IMR-90 (cell line): ENCODE data around the gene PIWIL4. TPM values are rescaled to one million over a fixed set of nuclear protein-coding genes. Genes with fewer than 3 reads are reported as not detected.

Experiments
- ATAC-seq: fragments of 200-7000 bp; cut with Tn5 transposase; 2 replicates; pipeline ENCODE4 v1.9.1; 2020; ENCODE audit warnings: low read depth, mild to moderate bottlenecking, moderate library complexity
- BruUV-seq: library from RNA; stranded (reverse); fragments of 400-500 nt; replicated peaks from 2 replicates; lab custom pipeline; 2021; lab: Mats Ljungman, UMichigan
- CTCF ChIA-PET: fragments of 300-600 bp; formaldehyde crosslinking; extraction: SDS; loops from one replicate; lab custom pipeline; 2021; ENCODE audit warnings: antibody characterized with exemption; lab: Yijun Ruan, JAX
- POLR2A ChIA-PET: fragments of 300-600 bp; sonication (Branson Sonifier 250); formaldehyde crosslinking; loops from one replicate; lab custom pipeline; 2022; ENCODE audit warnings: antibody characterized with exemption; ENCODE audit not compliant: unreplicated experiment; lab: Charles Lee
- DNase-seq: peaks from one replicate; pipeline ENCODE4 v3.0.0; 2013
- H2AFZ ChIP-seq: replicated peaks from 2 replicates; pipeline ENCODE3; 2013; ENCODE audit warnings: low read length, mild to moderate bottlenecking; ENCODE audit not compliant: poor library complexity
- H2AK5ac ChIP-seq: 2 replicates; pipeline ENCODE4 v1.6.1; 2013; ENCODE audit warnings: low read depth, low read length, inconsistent platforms
- H2AK9ac ChIP-seq: replicated peaks from 2 replicates; pipeline ENCODE3; 2013; ENCODE audit warnings: mild to moderate bottlenecking, low read depth, low read length, moderate library complexity; ENCODE audit not compliant: poor library complexity
- H2BK120ac ChIP-seq: 2 replicates; pipeline ENCODE4 v1.6.1; 2013; ENCODE audit warnings: low read depth, low read length, inconsistent platforms
- H2BK15ac ChIP-seq: 3 replicates; pipeline ENCODE4 v1.6.1; 2013; ENCODE audit warnings: low read depth, low read length, inconsistent platforms
- H2BK20ac ChIP-seq: 2 replicates; pipeline ENCODE4 v1.6.1; 2013; ENCODE audit warnings: low read depth, mild to moderate bottlenecking, inconsistent platforms, low read length, moderate library complexity
- H2BK5ac ChIP-seq: 2 replicates; pipeline ENCODE4 v1.6.1; 2013; ENCODE audit warnings: mild to moderate bottlenecking, low read depth, low read length, inconsistent platforms; ENCODE audit not compliant: poor library complexity, severe bottlenecking
- H3K14ac ChIP-seq: replicated peaks from 2 replicates; pipeline ENCODE4 v1.6.1; 2013; ENCODE audit warnings: low read depth, low read length, inconsistent platforms
- H3K18ac ChIP-seq: 2 replicates; pipeline ENCODE4 v1.6.1; 2013; ENCODE audit warnings: low read depth, low read length, control low read depth
- H3K23ac ChIP-seq: 2 replicates; pipeline ENCODE4 v1.6.1; 2013; ENCODE audit warnings: low read depth, low read length, inconsistent platforms
- H3K27ac ChIP-seq: 2 replicates; pipeline ENCODE4 v1.5.1; 2013; ENCODE audit warnings: mild to moderate bottlenecking, control low read depth, low read length; ENCODE audit not compliant: insufficient read depth
- H3K27me3 ChIP-seq: 2 replicates; pipeline ENCODE4 v1.6.1; 2013; ENCODE audit warnings: low read length; ENCODE audit not compliant: control insufficient read depth, insufficient read depth
- H3K36me3 ChIP-seq: 2 replicates; pipeline ENCODE4 v1.6.1; 2013; ENCODE audit warnings: low read length, mixed read lengths; ENCODE audit not compliant: control insufficient read depth, insufficient read depth
- H3K4ac ChIP-seq: 2 replicates; pipeline ENCODE4 v1.6.1; 2013; ENCODE audit warnings: low read depth, low read length, inconsistent platforms
- H3K4me1 ChIP-seq: 2 replicates; pipeline ENCODE4 v1.6.1; 2013; ENCODE audit warnings: low read length, mixed read lengths; ENCODE audit not compliant: control insufficient read depth, insufficient read depth
- H3K4me2 ChIP-seq: 2 replicates; pipeline ENCODE4 v1.6.1; 2013; ENCODE audit warnings: low read depth, mild to moderate bottlenecking, control low read depth, low read length, moderate library complexity
- H3K4me3 ChIP-seq: 2 replicates; pipeline ENCODE4 v1.5.1; 2013; ENCODE audit warnings: low read depth, mild to moderate bottlenecking, control low read depth, low read length, moderate library complexity; ENCODE audit not compliant: insufficient read depth
- H3K56ac ChIP-seq: 2 replicates; pipeline ENCODE4 v1.6.1; 2013; ENCODE audit warnings: low read length, inconsistent platforms; ENCODE audit not compliant: insufficient read depth; ENCODE audit errors: extremely low read depth
- H3K79me1 ChIP-seq, 2 experiments: 2 replicates each; pipeline ENCODE4 v1.6.1; 2013; ENCODE audit warnings: low read length in 2 of 2, inconsistent platforms in 1 of 2, low read depth in 1 of 2
- H3K9ac ChIP-seq: 2 replicates; pipeline ENCODE4 v1.6.1; 2013; ENCODE audit warnings: low read depth, low read length, control low read depth
- H3K9me1 ChIP-seq: 2 replicates; pipeline ENCODE4 v1.6.1; 2013; ENCODE audit warnings: low read length, inconsistent platforms; ENCODE audit not compliant: insufficient read depth
- H3K9me3 ChIP-seq: 2 replicates; pipeline ENCODE4 v1.6.1; 2013; ENCODE audit warnings: low read length; ENCODE audit not compliant: control insufficient read depth, insufficient read depth
- H4K20me1 ChIP-seq: 2 replicates; pipeline ENCODE4 v1.6.1; 2013; ENCODE audit warnings: low read length, inconsistent platforms; ENCODE audit not compliant: insufficient read depth
- H4K5ac ChIP-seq: 2 replicates; pipeline ENCODE4 v1.6.1; 2013; ENCODE audit warnings: mild to moderate bottlenecking, low read depth, low read length, control low read depth
- H4K8ac ChIP-seq, 2 experiments: 2 replicates each; pipeline ENCODE4 v1.6.1; 2013; ENCODE audit warnings: low read depth in 2 of 2, low read length in 2 of 2, control low read depth in 1 of 2, inconsistent platforms in 1 of 2
- H4K91ac ChIP-seq: 2 replicates; pipeline ENCODE4 v1.6.1; 2013; ENCODE audit warnings: low read depth, low read length, inconsistent platforms; ENCODE audit not compliant: insufficient read depth
- BHLHE40 ChIP-seq: fragments of 150-350 bp; IDR thresholded peaks from 2 replicates; pipeline ENCODE4 v1.6.1; 2016; ENCODE audit warnings: mild to moderate bottlenecking, low read depth, low read length
- CEBPB ChIP-seq: IDR thresholded peaks from 2 replicates; pipeline ENCODE4 v1.6.1; 2012; ENCODE audit warnings: low read depth, low read length, improper control_type of control experiment
- CTCF ChIP-seq: conservative IDR thresholded peaks from 2 replicates; pipeline ENCODE4 v1.5.1; 2012; ENCODE audit warnings: mild to moderate bottlenecking, low read depth, low read length, improper control_type of control experiment
- ELK1 ChIP-seq: fragments of 150-350 bp; IDR thresholded peaks from 2 replicates; pipeline ENCODE4 v1.6.1; 2016; ENCODE audit warnings: low read depth, mild to moderate bottlenecking, low read length, moderate library complexity, borderline replicate concordance
- FOS ChIP-seq: fragments of 150-350 bp; IDR thresholded peaks from 2 replicates; pipeline ENCODE4 v1.6.1; 2016; ENCODE audit warnings: low read depth, low read length
- NFE2L2 ChIP-seq: fragments of 150-350 bp; IDR thresholded peaks from 2 replicates; pipeline ENCODE4 v1.6.1; 2016; ENCODE audit warnings: low read depth, mild to moderate bottlenecking, low read length
- RAD21 ChIP-seq: IDR thresholded peaks from 2 replicates; pipeline ENCODE4 v1.6.1; 2012; ENCODE audit warnings: low read length, improper control_type of control experiment
- RCOR1 ChIP-seq: IDR thresholded peaks from 2 replicates; pipeline ENCODE4 v1.6.1; 2012; ENCODE audit warnings: mild to moderate bottlenecking, low read length, improper control_type of control experiment; ENCODE audit not compliant: insufficient replicate concordance
- SMC3 ChIP-seq: fragments of 150-350 bp; IDR thresholded peaks from 2 replicates; pipeline ENCODE4 v1.6.1; 2016; ENCODE audit warnings: low read depth, mild to moderate bottlenecking, antibody characterized with exemption, low read length, moderate library complexity
- WGBS, 2 experiments: methylation state at CpG; one replicate each; pipeline versions ENCODE4 v1.1.5 to v1.1.7; 2013; ENCODE audit warnings: missing lambda C conversion rate in 2 of 2; ENCODE audit not compliant: insufficient read length in 1 of 2; ENCODE audit errors: extremely low coverage in 2 of 2; 5-methylcytosine and 5-hydroxymethylcytosine counted together
- dilution Hi-C: fragments of 300-500 bp; cut with HindIII; formaldehyde crosslinking; loops from one replicate; pipeline ENCODE4 v1.14.3; 2018; ENCODE audit warnings: low sequenced_read_pairs; ENCODE audit not compliant: unreplicated experiment
- in situ Hi-C: fragments of 300-500 bp; cut with MboI; formaldehyde crosslinking; loops from 3 replicates; pipeline ENCODE4 v1.14.3; 2019; ENCODE audit warnings: low sequenced_read_pairs, inconsistent platforms, mixed read lengths
- intact Hi-C: fragments of 100-400 bp; cut with micrococcal nuclease; formaldehyde crosslinking; loops from 2 replicates; pipeline ENCODE4 v1.10.0; 2022
- polyA plus RNA-seq, 3 experiments: library from polyadenylated mRNA; depleted of rRNA; stranded (reverse); fragments of >200 nt; gene quantifications; 2 replicates each; pipeline ENCODE4 v1.2.3, GENCODE V29; 2012; ENCODE audit warnings: low replicate concordance in 1 of 3
- total RNA-seq: library from RNA; depleted of rRNA; stranded (reverse); fragments of >200 nt; gene quantifications from 2 replicates; pipeline ENCODE4 v1.2.3, GENCODE V29; 2012

The PIWIL4 gene
- total and polyA plus RNA-seq, 2 of the 4 experiments (the other 2 are of a cell fraction) = 0.72 to 1.3 TPM

- Histone ChIP-seq H4K20me1 (no peaks in the 10 kb centered on the region), H3K4me1 (peaks cover 1% of the 10 kb centered on the region; the same call in 1 of the 2 replicates), H2BK15ac (no peak overlapping the region), H3K14ac (no peak overlapping the region), H2BK5ac (no peak overlapping the region), H3K9ac (no peak overlapping the region), H3K36me3 (no peaks in the 10 kb centered on the region), H3K4ac (no peak overlapping the region), H3K9me1 (no peaks in the 10 kb centered on the region), H3K4me2 (no peak overlapping the region), H3K23ac (no peak overlapping the region), H3K27ac (no peak overlapping the region), H4K91ac (no peak overlapping the region), H2BK20ac (no peak overlapping the region), H3K79me1 (no peaks in the 10 kb centered on the region), H3K27me3 (peaks cover 35% of the 10 kb centered on the region), H3K4me3 (no peak overlapping the region), H3K9me3 (no peaks in the 10 kb centered on the region), H4K8ac (no peak overlapping the region), H2AK9ac (no peak overlapping the region), H3K56ac (no peak overlapping the region), H2BK120ac (no peak overlapping the region), H3K18ac (no peak overlapping the region), H2AK5ac (no peak overlapping the region), H2AFZ (no peak overlapping the region), H4K5ac (no peak overlapping the region)
- in situ Hi-C loops = no loop called here
- dilution Hi-C loops = no loop called here
- intact Hi-C loops = no loop called here
- DNase-seq (no peak), ATAC-seq (no peak)
- POLR2A ChIA-PET = no interaction called here
- CTCF ChIA-PET = no interaction called here
- 100% methylated on average over 2 of the region's 5 CpGs; no CpG with 5 or more reads in 1 of the 2 experiments for WGBS, 2 experiments
- TF ChIP-seq CTCF (no peak), SMC3 (no peak), ELK1 (no peak), FOS (no peak), CEBPB (no peak), RCOR1 (no peak), RAD21 (no peak), NFE2L2 (no peak), BHLHE40 (no peak)
- no TSS peak for BruUV-seq
Measured at GRCh38 chr11:94658386-94658785, 91.2 kb downstream of the PIWIL4 start.
